ENCODE data around the gene LMAN2L. TPM values are rescaled to one million over a fixed set of nuclear protein-coding genes. Genes with fewer than 3 reads are reported as not detected.

The LMAN2L gene
- total RNA-seq, 1 donor, result 31.1 TPM

GRCh38 chr2:96734880-96735583 is 4.8 kb downstream of the LMAN2L start:
- peak; percentile 46 for DNase-seq (ENCODE audit: low read depth)
- no peak for TF ChIP-seq CTCF (IDR thresholded peaks at IDR 0.05; ENCODE audit: insufficient read depth, low read depth, low read length)
- no peak overlapping the region for H3K4me3 ChIP-seq (ENCODE audit: low read depth, low read length)

- DNase-seq (ENCODE audit: low read depth), result no peak
- no peak overlapping the region for H3K4me3 ChIP-seq (ENCODE audit: low read depth, low read length)
- TF ChIP-seq CTCF (IDR thresholded peaks at IDR 0.05; ENCODE audit: insufficient read depth, low read depth, low read length), result no peak
Observed at GRCh38 chr2:96733931-96734330, 5.9 kb downstream of the LMAN2L start.

GRCh38 chr2:96730212-96730611 is 9.7 kb downstream of the LMAN2L start:
- H3K4me3 ChIP-seq (ENCODE audit: low read depth, low read length), result no peak overlapping the region
- DNase-seq (ENCODE audit: low read depth), result no peak
- TF ChIP-seq CTCF (IDR thresholded peaks at IDR 0.05; ENCODE audit: insufficient read depth, low read depth, low read length), result no peak

GRCh38 chr2:96729748-96730147 is 10.1 kb downstream of the LMAN2L start:
- no peak for TF ChIP-seq CTCF (IDR thresholded peaks at IDR 0.05; ENCODE audit: insufficient read depth, low read depth, low read length)

GRCh38 chr2:96727431-96727830 is 12.4 kb downstream of the LMAN2L start:
- H3K4me3 ChIP-seq (ENCODE audit: low read depth, low read length), result no peak overlapping the region
- TF ChIP-seq CTCF (IDR thresholded peaks at IDR 0.05; ENCODE audit: insufficient read depth, low read depth, low read length), result no peak
- peak; percentile 66 for DNase-seq (ENCODE audit: low read depth)

More at GRCh38 chr2:96729748-96730147, 10.1 kb downstream of the LMAN2L start:
- no peak overlapping the region for H3K4me3 ChIP-seq (ENCODE audit: low read depth, low read length)
- no peak for DNase-seq (ENCODE audit: low read depth)

- no peak overlapping the region for H3K4me3 ChIP-seq (ENCODE audit: low read depth, low read length)
- no peak for DNase-seq (ENCODE audit: low read depth)
- TF ChIP-seq CTCF (IDR thresholded peaks at IDR 0.05; ENCODE audit: insufficient read depth, low read depth, low read length), result no peak
Observed at GRCh38 chr2:96726131-96726530, 13.7 kb downstream of the LMAN2L start.

- TF ChIP-seq CTCF (IDR thresholded peaks at IDR 0.05; ENCODE audit: insufficient read depth, low read depth, low read length), result no peak
- DNase-seq (ENCODE audit: low read depth), result no peak
- no peak overlapping the region for H3K4me3 ChIP-seq (ENCODE audit: low read depth, low read length)
Observed at GRCh38 chr2:96716388-96716787, 23.5 kb downstream of the LMAN2L start.

Measured in fibroblast of villous mesenchyme (primary cell).